Measurements from ENCODE around the gene SLC39A2. TPM values are rescaled to one million over a fixed set of nuclear protein-coding genes. Genes with fewer than 3 reads are reported as not detected.
A peak's percentile ranks its signal among the peaks of the same experiment; 100 is the strongest.

SLC39A2 gene
- total RNA-seq, 2 experiments from 2014 or later = not detected

DNA sequence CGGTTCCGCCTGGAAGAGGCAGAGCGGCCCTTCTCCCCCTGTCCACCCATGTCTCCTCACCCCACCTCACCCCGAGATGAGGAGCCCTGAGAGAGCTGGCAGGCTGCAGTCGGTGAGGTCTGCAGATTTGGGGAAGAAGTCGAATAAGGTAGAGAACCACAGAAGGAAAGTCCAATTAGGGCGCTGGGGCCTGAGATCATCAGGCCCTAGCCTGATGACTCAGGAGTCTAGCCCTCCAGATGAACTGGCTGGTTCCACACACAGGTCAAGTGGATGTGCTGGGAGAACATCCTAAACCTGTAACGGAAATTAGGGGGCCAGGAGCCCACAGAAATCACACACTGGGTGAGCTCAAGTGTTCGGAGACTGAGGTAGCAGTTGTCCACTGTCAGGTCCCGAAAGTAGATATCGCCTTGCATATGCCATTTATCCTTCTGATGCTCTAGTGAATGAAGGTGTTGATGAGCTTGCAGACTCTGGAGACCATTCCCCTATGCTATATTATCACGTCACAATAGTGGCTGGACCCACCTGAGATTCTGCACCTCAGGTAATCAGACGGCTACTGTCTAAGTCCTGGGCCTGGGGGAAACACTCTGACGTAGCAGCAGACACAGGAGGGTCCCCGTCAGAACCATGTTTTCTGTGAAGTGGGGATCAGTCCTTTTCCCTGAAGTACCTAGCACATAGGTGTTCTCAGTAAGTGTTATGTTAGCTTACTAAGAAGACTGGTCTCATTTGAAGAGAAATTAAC is 10.2 kb upstream of the SLC39A2 start:
- TF ChIP-seq, protein P1, sequence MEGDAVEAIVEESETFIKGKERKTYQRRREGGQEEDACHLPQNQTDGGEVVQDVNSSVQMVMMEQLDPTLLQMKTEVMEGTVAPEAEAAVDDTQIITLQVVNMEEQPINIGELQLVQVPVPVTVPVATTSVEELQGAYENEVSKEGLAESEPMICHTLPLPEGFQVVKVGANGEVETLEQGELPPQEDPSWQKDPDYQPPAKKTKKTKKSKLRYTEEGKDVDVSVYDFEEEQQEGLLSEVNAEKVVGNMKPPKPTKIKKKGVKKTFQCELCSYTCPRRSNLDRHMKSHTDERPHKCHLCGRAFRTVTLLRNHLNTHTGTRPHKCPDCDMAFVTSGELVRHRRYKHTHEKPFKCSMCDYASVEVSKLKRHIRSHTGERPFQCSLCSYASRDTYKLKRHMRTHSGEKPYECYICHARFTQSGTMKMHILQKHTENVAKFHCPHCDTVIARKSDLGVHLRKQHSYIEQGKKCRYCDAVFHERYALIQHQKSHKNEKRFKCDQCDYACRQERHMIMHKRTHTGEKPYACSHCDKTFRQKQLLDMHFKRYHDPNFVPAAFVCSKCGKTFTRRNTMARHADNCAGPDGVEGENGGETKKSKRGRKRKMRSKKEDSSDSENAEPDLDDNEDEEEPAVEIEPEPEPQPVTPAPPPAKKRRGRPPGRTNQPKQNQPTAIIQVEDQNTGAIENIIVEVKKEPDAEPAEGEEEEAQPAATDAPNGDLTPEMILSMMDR (IDR thresholded peaks at IDR 0.05) = no peak
- H3K4me1 Mint-ChIP-seq (ENCODE audit: low read depth) = peaks cover 36% of the 10 kb centered on the region
- peak overlapping the region; percentile 95 for H3K4me3 ChIP-seq (ENCODE audit: low read length)
- peak overlapping the region in 1 of 2 donors; percentile 2 for H3K27ac ChIP-seq (ENCODE audit: low read depth in 1 of 2, low read length in 2 of 2)
- H3K4me1 ChIP-seq (ENCODE audit: insufficient read depth, low read length) = peaks cover 24% of the 10 kb centered on the region
- ATAC-seq (ENCODE audit: poor library complexity) (no peak), DNase-seq (peak in 2 of 14 experiments; percentile 24 to 49)
- ChIA-PET CTCF (interaction anchor here (1.2 to 2.2 kb wide), 2 partner anchors 17 to 26 kb away, joined by 4 to 16 read pairs; no protein-coding TSS in a partner anchor), POLR2A (no interaction called here)
- no peaks in the 10 kb centered on the region for H3K27me3 ChIP-seq (ENCODE audit: control insufficient read depth in 1 of 2, insufficient read depth in 2 of 2, low read length in 2 of 2)
- H3K9me3 Mint-ChIP-seq = no peaks in the 10 kb centered on the region
- peaks cover 40% of the 10 kb centered on the region for H3K36me3 Mint-ChIP-seq (ENCODE audit: low read depth)
- H3K27me3 Mint-ChIP-seq = no peaks in the 10 kb centered on the region
- H3K27ac Mint-ChIP-seq = peak overlapping the region; percentile 92
- H3K36me3 ChIP-seq (ENCODE audit: insufficient read depth, low read length) = peaks cover 22% of the 10 kb centered on the region
- H3K4me3 Mint-ChIP-seq = peak overlapping the region; percentile 58
- intact Hi-C loops (cut with DNase I, micrococcal nuclease) = no loop called here
- no peaks in the 10 kb centered on the region for H3K9me3 ChIP-seq (ENCODE audit: control insufficient read depth in 1 of 2, insufficient read depth in 1 of 2, low read length in 2 of 2)

DNA sequence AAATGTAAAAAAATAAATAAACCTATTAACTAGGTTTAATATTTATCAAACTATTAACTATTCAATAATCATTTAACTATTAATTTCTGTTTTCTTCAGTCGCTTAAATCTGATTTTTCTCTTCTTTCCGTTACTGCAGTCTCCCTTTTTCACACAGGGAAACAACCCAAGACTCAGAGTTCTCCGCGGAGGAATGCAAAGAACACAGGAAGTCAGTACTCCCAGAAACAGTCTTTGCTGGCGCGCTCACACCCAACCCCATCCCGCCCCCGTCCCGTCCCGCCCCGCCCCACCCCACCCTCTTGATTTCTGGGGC is 9.7 kb upstream of the SLC39A2 start:
- TF ChIP-seq, protein P1 (IDR thresholded peaks at IDR 0.05) = no peak
- Histone ChIP-seq H3K36me3 (ENCODE audit: insufficient read depth, low read length) (peaks cover 27% of the 10 kb centered on the region), H3K4me1 (ENCODE audit: insufficient read depth, low read length) (peaks cover 24% of the 10 kb centered on the region), H3K4me3 (ENCODE audit: low read length) (peak overlapping the region; percentile 95), H3K9me3 (ENCODE audit: control insufficient read depth in 1 of 2, insufficient read depth in 1 of 2, low read length in 2 of 2) (no peaks in the 10 kb centered on the region), H3K27ac (ENCODE audit: low read depth in 1 of 2, low read length in 2 of 2) (peak overlapping the region in 1 of 2 donors; percentile 2), H3K27me3 (ENCODE audit: control insufficient read depth in 1 of 2, insufficient read depth in 2 of 2, low read length in 2 of 2) (no peaks in the 10 kb centered on the region)
- ATAC-seq (ENCODE audit: poor library complexity) (no peak), DNase-seq (no peak)
- H3K36me3 Mint-ChIP-seq (ENCODE audit: low read depth) = peaks cover 46% of the 10 kb centered on the region
- H3K4me1 Mint-ChIP-seq (ENCODE audit: low read depth) = peaks cover 36% of the 10 kb centered on the region
- intact Hi-C loops (cut with DNase I, micrococcal nuclease) = no loop called here
- ChIA-PET CTCF (interaction anchor here (2.2 kb wide), 1 partner anchor 18 kb away, joined by 16 read pairs; no protein-coding TSS in a partner anchor), POLR2A (no interaction called here)
- H3K27ac Mint-ChIP-seq = peak overlapping the region; percentile 92
- peak overlapping the region; percentile 90 for H3K4me3 Mint-ChIP-seq
- H3K27me3 Mint-ChIP-seq = no peaks in the 10 kb centered on the region
- no peaks in the 10 kb centered on the region for H3K9me3 Mint-ChIP-seq

DNA sequence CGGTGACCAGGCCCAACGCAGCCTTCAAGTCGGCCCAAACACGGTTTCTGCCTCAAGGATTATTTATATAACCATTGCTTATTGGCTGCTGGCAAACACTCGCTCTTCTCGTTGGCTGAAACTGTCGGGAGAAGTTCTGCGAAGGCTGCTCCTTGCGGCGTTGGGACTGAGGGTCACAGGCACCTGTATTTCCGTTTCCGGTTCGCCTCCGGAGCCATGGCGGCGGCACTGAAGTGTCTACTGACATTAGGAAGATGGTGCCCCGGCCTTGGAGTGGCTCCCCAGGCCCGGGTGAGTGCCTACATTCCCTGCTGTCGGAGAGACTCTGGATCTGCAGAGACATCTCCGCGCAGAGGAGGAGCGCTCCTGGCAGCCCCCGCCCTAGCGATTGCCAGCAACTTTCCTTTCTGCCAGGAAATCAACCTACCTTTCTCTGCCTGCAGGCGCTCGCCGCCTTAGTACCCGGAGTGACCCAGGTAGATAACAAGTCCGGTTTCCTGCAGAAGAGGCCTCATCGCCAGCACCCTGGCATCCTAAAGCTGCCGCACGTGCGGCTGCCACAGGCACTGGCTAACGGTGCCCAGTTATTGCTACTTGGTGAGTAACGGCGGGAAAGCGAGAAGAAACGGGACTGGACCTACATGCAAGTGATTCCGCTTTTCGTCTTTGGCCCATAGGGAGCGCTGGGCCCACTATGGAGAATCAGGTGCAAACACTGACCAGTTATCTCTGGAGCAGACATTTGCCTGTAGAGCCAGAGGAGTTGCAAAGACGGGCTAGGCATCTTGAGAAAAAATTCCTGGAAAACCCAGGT is 9.1 kb upstream of the SLC39A2 start, which contains the start of gene METTL17:
Gene METTL17, plus strand, starts transcription at position 194 of the 814 bp plus-strand sequence. Its CDS starts 23 bp downstream, at position 217.
- Mint-ChIP-seq H3K27ac (peak within 1 kb of the TSS; percentile 92), H3K27me3 (no peaks in the 10 kb centered on the region), H3K9me3 (no peaks in the 10 kb centered on the region), H3K36me3 (ENCODE audit: low read depth) (peaks cover 51% of the 10 kb centered on the region), H3K4me1 (ENCODE audit: low read depth) (peaks cover 38% of the 10 kb centered on the region), H3K4me3 (peak within 1 kb of the TSS; percentile 90)
- TF ChIP-seq, protein P1 (IDR thresholded peaks at IDR 0.05) = no peak
- ATAC-seq (ENCODE audit: poor library complexity) (peak; percentile 92), DNase-seq (peak; percentile 72 to 95 (median 80))
- CTCF ChIA-PET = interaction anchor here (0.8 to 2.2 kb wide), 2 partner anchors 19 to 115 kb away, joined by 3 to 16 read pairs; no protein-coding TSS in a partner anchor
- Histone ChIP-seq H3K27me3 (ENCODE audit: control insufficient read depth in 1 of 2, insufficient read depth in 2 of 2, low read length in 2 of 2) (no peaks in the 10 kb centered on the region), H3K4me3 (ENCODE audit: low read length) (peak within 1 kb of the TSS; percentile 95), H3K36me3 (ENCODE audit: insufficient read depth, low read length) (peaks cover 33% of the 10 kb centered on the region), H3K27ac (ENCODE audit: low read depth in 1 of 2, low read length in 2 of 2) (peak within 1 kb of the TSS; percentile 59 to 73), H3K9me3 (ENCODE audit: control insufficient read depth in 1 of 2, insufficient read depth in 1 of 2, low read length in 2 of 2) (no peaks in the 10 kb centered on the region), H3K4me1 (ENCODE audit: insufficient read depth, low read length) (peaks cover 24% of the 10 kb centered on the region)
- POLR2A ChIA-PET = no interaction called here
- intact Hi-C loops (cut with DNase I, micrococcal nuclease) = loop anchor here in 1 of 2 experiments (2.0 kb wide), 1 partner anchor 113 kb away; no protein-coding TSS in a partner anchor

Measured in CD4-positive, alpha-beta T cell (primary cell).